ENCODE measurements around the gene ORAI2.

GRCh38 chr7:102412548-102412947 is 20.8 kb upstream of the ORAI2 start:
- TF ChIP-seq, protein P1, sequence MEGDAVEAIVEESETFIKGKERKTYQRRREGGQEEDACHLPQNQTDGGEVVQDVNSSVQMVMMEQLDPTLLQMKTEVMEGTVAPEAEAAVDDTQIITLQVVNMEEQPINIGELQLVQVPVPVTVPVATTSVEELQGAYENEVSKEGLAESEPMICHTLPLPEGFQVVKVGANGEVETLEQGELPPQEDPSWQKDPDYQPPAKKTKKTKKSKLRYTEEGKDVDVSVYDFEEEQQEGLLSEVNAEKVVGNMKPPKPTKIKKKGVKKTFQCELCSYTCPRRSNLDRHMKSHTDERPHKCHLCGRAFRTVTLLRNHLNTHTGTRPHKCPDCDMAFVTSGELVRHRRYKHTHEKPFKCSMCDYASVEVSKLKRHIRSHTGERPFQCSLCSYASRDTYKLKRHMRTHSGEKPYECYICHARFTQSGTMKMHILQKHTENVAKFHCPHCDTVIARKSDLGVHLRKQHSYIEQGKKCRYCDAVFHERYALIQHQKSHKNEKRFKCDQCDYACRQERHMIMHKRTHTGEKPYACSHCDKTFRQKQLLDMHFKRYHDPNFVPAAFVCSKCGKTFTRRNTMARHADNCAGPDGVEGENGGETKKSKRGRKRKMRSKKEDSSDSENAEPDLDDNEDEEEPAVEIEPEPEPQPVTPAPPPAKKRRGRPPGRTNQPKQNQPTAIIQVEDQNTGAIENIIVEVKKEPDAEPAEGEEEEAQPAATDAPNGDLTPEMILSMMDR (IDR thresholded peaks at IDR 0.05; ENCODE audit: poor library complexity, severe bottlenecking), result no peak
- no peak for TF ChIP-seq POLR2AphosphoS5 (IDR thresholded peaks at IDR 0.05)
- TF ChIP-seq RAD21 (conservative IDR thresholded peaks at IDR 0.05), result no peak
